CD4-positive, alpha-beta T cell treated with Interleukin-6 at 100 ng/mL for 8 hours (primary cell): ENCODE data around the gene B3GAT2.

ENCODE experiments used
- DNase-seq: peaks from one replicate; pipeline ENCODE4 v3.0.0-alpha.2; 2020; ENCODE audit warnings: mixed read lengths, low spot score

Gene B3GAT2

DNA sequence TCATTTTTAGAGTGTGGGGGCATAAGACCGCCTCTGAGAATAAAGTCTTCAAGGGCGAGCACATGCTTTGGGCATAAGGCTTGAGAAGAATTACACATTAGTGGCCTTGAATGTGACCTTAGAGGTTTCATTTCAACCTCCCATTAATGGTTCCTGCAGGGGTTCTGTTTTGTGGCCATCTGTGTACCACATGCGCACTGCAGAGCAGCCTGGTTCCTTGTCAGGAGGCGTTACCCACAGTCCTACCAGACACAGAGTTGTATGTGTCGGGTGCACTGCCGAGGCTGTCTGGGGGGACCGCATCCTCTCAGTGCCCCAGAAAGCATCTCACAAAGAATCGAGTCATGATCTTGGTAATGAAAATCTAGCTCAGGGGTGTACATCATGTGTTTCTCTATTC is 115.7 kb downstream of the B3GAT2 start:
- DNase-seq: no peak

DNA sequence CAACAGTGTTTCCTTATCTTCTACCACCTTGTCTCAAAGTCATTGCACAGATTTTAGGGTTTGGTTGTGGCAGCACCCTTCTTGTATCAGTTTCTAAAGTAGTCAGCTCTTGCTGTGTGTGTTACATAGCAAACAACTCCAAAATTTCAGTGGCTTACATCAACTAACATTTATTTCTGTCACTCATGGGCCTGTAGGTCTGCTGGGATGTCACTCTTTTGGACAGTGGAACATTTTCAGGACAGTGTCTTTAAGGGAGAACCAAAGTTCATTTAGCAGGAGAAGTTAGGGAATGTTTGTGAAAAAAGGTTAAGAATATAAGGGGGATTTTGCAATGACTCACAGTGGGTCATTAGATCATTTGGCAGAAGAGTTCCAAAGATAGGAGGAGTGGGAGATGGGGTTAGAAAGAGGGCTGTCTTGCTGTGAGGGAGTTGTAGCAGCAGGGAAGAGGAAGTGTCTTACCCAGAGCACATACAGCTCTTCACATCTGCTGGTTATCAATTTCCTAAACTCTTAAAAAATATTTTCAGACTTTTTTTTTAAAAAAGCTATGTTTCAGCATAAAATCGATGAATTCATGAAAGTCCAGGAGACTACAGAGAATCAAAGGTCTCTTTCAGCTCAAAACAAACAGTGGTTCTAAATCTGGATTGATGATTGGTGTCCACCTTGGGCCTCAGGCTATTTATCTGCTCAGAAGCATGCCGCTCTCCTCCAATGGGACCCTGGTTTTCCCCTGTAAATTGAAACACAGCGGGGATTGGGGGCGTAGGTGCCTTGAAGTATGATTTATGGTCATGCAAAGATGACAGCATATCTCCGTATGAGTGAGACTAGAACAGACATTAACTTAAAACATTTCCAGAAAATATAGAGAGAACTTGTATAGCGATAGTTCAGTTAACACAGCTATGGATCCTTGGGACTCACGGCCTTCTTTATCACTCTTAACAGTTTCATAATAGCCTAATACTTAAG is 117.3 kb downstream of the B3GAT2 start:
- DNase-seq: no peak

- DNase-seq: no peak
These were observed 118.0 kb downstream of the B3GAT2 start for GRCh38 chr6:70838907-70839285.

- no peak for DNase-seq
These were observed 122.3 kb downstream of the B3GAT2 start for GRCh38 chr6:70834520-70834919.

GRCh38 chr6:70831427-70831826 is 125.4 kb downstream of the B3GAT2 start:
- no peak for DNase-seq

GRCh38 chr6:70823651-70824050 is 133.2 kb downstream of the B3GAT2 start:
- no peak for DNase-seq

GRCh38 chr6:70821751-70822150 is 135.1 kb downstream of the B3GAT2 start:
- DNase-seq: no peak

- DNase-seq: no peak
These were observed 136.1 kb downstream of the B3GAT2 start for GRCh38 chr6:70820778-70821177.

- DNase-seq: no peak
These were observed 137.2 kb downstream of the B3GAT2 start for GRCh38 chr6:70819646-70820045.

- no peak for DNase-seq
These were observed 143.0 kb downstream of the B3GAT2 start for GRCh38 chr6:70813885-70814284.

- DNase-seq: no peak
These were observed 145.1 kb downstream of the B3GAT2 start for GRCh38 chr6:70811788-70812187.
